NCI-H2227 (cell line): ENCODE data around the gene IGF2BP2.
"Not testable (repeated sequence)": the region's sequence is repeated elsewhere in the genome, so short reads cannot be mapped to it uniquely, and the experiment has no call there.

Source experiments
- DNase-seq: peaks from one replicate; lab custom pipeline; 2025; ENCODE audit not compliant: unreplicated experiment; lab: John Stamatoyannopoulos, UW

Gene IGF2BP2

DNA sequence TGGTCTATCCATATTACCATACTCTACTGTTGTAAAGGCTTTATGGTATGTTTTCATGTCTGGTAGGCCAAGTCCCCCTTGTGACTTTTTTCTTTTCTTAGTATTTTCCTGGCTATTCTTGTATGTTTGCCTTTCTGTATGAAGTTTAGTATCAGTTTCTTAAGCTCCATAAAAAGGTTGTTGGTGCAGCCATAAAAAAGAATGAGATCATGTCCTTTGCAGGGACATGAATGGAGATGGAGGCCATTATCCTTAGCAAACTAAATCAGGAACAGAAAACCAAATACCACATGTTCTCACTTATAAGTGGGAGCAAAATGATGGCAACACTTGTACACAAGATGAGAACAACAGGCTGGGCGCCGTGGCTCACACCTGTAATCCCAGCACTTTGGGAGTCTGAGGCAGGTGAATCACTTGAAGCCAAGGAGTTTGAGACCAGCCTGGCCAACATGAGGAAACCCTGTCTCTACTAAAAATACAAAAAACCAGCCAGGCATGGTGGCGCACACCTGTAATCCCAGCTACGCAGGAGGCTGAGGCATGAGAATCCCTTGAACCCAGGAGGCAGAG lies 13.7 kb upstream of the IGF2BP2 start:
- DNase-seq, result not testable (repeated sequence)

DNA sequence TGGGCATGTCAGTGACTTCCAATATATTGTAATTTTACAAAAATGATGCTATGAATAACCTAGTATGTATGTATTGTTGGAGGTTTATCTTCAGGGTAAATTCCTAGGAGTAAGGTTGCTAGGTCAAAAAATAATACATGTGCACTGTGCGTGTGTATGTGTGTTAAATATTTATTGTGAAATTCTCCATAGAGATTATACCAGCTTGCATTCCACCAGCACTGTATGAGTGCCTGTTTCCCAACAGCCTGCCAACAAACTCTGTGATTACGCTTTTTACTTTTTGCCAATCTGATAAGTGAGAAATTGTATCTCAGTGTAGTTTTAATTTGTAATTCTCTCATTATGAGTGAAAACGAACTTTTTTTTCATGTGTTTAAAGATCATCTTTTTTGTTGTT lies 12.6 kb upstream of the IGF2BP2 start:
- DNase-seq, result no peak

DNA sequence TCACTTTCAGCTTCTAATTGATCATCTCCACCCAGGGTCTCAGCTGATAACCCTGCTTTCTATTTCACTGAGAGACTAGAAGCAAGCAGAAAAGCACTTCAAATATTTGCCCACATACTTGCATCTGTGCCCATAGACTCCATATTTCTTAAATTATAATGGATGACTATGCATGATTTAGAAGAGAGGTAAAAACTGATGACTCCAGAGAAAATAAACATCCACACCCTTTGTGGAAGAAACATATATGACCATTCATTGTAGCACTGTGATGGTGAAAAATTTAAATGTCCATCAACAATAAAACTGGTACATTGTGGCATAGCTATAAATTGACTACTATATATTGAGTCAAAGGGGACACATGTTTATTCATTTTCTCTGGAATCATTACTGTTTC lies 7.1 kb upstream of the IGF2BP2 start:
- DNase-seq, result no peak

DNA sequence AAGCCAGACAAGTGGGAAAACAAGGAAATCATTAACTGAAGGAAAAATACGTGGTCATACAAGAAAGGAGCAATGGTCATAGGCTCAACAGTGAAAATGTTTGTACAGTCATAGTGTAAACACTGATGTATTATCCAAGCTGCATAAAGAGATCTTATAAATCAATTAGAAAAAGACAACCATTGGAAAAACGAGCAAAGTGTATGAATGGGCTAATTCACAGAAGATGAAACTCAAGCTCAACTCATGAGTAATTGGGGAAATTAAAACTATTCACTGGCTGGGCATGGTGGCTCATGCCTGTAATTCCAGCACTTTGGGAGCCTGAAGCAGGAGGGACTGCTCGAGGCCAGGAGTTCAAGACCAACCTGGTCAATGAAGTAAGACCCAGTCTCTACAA lies 6.4 kb upstream of the IGF2BP2 start:
- no peak for DNase-seq

DNA sequence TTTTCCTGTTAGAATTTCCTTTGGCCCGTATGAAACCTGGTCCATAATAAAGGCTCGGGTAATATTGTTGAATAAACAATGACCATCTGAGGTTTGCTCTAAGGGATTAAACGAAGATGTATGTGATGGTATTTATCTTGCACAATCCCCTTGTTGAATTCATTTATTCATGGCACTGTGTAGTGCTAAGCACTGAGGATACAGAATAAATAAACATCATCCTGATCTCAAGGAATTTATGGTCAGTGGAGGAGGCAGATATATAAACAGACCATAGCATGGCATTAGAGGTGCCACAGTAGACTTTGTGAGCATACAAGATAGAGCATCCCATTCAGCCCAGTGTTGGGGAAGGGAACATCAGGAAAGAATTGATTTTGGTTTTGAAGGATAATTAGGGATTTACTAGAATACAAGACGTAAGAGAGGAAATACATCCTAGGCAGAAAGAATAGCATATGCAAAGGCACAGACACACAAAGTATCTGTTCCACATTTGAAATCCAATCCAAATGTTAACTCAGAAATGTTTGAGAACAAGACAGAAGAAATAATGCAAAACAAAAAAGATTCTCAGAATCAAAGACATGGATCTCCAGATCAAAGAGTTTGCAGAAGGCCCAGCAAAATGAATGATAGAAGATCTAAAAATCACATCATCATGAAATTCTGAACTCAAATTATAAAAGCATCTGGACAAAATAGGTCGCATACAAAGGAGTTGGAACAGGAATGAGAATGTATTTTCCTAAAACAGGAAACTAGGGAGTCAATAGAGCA lies 5.4 kb upstream of the IGF2BP2 start:
- DNase-seq, result no peak

DNA sequence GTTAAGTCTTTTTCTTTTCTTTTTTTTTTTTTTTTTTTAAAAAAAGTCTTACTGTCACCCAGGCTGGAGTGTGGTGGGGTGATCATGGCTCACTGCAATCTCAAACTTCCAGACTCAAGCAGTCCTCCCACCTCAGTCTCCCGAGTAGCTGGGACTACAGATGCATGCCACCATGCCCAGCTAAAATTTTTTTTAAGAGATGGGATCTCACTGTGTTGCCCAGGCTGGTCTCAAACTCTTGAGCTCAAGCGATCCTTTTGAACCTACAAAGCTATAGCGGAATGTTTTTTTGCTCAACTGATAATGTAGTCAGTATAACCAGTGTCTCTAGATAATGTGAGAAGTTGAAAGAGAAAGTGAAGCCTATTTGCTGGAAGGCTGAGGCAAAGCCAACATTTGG lies 3.9 kb upstream of the IGF2BP2 start:
- no peak for DNase-seq

DNA sequence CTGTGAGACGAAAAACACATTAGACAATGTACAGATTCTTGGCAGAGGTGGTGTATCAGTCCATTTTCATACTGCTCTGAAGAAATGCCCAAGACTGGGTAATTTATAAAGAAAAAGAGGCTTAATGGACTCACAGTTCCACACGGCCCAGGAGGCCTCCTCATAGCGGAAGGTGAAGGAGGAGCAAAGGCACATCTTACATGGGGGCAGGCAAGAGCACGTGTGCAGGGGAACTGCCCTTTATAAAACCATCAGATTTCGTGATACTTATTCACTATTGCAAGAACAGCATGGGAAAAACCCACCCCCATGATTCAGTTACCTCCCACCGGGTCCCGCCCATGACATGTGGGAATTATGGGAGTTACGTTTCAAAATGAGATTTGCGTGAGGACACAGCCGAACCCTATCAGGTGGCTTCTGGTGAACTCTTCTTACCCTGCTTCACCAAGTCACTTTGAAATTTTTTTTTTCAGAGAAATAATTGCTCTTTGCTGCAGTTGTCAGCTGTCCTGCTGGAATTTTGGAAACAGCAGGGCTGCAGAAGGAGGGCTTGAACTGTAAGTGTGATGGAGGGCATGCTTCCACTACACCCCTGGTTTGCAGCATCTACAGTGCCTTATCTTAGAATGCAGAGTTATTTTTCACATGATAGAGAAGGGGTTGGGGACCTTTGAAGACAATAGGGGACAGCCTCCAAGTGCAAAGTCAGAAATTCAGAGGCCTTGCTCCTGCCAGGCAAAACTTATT lies 2.9 kb upstream of the IGF2BP2 start:
- no peak for DNase-seq

DNA sequence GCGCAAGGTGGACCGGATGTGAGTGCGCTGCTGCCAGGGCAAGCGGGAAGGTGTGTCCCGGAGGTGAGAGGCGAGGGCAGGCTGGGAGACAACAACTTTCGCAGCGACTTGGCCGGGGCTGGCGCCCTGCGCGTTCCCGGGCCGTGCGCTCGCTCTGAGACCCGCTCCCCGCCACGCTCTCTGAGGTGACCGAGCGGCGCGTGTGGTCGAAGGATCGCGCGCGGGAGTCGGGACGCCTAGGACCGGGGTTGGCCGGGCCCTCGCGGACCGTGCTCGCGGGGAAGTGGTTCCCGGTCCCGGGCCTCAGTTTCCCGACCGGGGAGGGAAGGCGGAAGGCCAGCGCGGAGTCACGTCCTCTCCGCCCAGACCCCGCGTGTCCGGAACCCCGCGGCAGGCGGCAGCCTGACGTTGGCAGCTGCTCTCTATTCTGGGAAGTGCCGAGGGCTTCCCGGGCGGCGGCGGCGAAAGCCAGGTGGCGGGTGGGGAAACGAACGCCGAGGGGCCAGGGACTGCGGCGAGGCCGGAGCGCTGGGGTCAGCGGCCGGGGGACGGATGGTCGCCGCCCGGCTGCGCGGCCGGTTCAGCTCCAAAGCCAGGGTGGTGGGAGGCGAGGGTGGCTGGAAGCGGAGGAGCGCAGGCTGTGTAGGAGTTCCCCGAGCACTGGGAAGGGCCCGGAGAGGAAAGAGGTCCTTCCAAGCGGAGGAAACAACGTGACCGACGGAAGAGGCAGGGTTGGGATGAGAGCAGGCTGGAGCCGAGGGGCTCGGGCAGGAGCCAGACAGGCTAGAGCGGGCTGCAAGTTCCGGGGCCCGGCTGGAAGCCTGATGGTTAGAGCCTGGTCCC lies 1.0 kb upstream of the IGF2BP2 start:
- peak; percentile 14 for DNase-seq

DNA sequence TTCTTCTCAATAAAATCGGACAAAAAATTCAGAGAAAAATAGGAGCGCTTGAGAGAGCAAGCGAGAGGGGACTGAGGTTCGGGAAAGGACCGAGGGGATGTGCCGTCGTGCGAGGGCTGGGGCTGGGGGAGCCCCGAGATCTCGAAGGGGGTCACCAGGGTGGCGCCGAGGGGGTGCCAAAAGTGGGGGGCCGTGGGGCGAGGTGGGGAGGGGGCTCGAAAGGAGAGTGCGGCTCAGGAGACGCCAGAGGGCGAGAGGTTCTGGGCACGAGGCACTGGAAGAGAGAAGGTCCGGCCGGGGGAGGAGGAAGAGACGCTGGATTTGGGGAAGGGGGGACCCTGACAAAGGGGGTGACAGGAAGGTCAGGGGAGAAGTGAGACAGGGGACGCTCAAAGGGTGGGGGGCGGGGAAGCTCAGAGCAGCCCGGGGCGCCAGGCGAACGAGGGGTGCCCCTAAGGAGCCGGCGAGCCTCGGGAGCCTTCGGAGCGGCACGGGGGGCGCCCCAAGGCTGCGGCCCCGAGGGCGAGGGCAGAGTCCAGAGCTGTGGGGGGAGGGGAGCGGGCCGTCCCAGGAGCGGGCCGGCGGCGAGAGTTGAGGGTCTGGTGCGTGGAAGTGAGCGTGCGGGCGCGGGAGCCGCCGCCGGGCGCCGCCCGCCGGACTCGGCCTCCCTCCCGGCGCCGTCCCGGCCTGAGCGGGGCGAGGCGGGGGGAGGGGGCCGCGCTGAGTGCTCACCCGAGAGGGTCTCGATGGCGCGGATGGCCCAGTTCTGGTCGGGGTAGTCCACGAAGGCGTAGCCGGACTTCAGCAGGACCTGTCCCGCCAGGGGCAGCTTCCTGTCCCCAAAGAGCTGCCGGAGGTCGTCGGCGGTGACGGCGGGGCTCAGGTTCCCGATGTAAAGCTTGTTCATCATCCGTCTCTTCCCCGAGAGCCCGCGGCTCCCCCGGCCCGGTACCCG lies 514 bp downstream of the IGF2BP2 start:
- DNase-seq, result peak; percentile 49

DNA sequence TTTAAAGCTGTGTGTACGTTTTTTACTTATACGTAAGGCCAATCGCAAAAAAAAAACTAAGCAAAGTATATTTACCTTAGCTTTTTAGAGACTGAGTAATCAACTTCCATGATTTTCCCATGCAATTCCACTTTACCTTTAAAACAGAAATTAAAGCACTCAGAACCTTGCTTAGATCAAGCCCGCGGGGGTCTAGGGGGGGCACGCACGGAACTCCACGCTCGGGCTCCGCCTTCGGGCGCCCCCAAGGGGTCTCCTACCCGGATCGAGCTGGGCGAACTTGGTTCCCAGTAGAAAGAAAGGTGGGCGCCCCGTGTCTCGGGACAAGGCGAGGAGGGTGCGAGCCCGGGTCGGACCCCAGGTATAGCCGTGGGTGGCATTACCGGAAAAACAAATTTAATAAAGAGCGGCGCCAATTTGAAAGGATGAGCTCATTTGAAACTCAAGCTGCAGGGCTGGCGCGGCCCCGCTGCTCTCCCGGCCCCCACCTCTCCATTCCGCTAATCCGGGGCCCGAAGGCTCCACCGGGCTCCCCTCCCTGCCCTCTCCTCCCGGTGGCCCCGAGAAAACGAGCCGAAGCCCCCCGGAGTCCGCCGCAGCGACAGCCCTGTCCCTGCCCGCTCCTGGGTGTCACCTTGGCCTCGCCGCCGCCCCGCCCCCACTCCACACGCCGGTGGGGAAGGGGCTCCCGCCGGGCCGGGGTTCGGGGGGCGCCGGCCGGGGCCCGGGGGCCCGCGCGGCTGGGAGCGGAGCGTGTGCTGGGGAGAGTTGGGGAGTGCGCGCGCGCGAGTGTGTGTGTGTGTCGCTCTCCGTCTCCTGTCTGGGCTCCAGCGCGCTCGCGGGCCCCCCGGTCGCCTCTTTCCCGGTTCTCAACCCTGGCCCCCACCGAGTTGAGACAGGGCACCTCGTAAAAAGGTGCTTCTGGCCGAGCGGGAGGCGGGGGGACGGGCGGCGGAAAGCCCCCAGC lies 1.5 kb downstream of the IGF2BP2 start:
- peak; percentile 39 for DNase-seq

DNA sequence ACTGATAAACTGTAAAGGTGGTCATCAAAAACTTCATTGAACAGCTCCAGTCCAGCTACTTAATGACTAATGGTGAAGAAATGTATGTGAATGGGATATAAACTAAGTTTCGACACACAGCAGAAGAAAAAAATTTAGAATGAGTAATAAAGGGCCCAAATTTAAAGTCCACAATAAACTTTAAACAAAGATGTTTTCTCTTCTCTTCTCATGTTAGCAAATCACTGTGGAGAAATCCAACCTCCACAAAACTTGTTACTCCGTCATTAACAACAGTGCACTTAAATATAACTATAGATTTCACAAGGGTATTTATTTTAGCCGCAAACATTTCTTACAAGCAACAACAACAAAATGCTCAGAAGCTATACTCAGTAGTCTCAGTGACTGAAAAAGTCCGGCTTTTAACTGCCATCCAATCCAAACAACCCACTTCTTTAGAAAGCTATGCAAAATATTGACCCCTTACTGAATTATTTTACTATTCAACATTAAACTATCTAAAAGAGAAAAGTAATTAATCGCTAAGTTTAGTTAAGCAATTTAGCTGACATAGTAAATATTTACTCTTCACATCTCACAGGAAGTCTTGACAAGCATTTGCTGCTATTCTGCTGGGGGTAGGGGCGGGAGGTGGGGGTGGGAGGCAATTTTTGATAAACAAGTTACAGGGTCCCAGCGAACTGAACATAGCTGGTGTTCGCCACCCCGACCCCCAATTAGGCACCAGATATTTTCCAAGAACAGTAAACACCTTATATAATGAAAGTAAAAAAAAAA lies 2.4 kb downstream of the IGF2BP2 start:
- no peak for DNase-seq

DNA sequence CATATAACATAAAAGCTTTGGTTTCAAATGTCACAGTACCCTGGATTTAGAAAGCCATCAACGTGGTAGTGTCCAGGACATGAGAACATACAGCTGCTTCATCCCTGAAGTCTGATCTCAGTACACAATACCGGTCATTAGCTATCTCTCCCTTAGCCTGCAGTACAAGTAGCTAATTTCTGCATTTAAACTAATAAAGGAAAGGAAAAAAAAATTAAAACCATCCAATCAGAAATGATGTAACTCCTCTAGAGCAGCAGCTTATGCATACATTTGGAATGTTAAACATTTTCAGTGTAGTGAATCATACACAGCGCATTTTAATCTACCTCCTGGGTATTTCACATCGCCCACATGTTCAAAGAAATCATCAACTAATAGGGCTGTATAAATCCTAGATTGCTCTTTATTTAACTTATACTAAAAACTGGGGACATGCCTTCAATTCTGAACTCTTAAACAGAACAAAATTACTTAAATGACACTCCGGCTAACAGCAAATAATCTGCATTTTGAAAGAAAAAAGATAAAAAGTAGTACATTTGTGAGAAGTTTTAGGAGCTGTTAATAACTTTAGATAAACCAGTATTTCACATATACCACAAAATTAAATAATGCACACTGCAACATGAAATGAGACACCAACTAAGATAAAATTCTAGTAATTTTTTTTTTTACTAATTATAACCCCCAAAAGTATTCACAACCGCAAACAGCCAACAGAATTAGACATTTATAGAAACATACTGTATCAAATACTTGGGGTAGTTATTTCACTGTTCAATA lies 3.7 kb downstream of the IGF2BP2 start:
- no peak for DNase-seq

DNA sequence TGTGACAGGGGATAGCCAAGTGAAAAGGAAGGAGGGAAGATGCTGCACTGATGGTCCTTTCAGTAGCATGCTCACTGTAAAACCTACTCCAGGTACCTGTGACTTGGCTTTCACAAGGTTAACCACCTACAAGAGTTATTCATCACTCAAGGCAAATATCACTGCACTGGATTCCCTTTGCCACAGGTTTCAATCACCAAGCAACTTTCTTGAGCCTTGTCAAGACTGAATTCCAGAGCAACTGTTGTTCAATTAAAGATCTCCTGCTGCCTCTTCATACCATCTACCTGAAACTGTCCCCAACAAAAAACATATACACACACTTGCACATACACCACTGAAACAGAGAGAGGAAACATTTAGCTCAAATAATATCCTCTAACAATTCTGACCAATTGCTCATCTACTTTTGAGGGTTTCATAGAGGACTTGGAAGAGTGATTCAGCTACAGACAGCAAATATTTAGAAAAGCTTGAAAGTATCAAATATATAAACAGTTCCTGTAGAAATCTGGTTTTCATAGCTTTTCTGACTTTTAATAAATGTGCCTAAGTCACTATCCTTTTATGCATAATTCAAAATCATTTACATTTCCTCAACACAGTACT lies 6.5 kb downstream of the IGF2BP2 start:
- DNase-seq, result no peak

DNA sequence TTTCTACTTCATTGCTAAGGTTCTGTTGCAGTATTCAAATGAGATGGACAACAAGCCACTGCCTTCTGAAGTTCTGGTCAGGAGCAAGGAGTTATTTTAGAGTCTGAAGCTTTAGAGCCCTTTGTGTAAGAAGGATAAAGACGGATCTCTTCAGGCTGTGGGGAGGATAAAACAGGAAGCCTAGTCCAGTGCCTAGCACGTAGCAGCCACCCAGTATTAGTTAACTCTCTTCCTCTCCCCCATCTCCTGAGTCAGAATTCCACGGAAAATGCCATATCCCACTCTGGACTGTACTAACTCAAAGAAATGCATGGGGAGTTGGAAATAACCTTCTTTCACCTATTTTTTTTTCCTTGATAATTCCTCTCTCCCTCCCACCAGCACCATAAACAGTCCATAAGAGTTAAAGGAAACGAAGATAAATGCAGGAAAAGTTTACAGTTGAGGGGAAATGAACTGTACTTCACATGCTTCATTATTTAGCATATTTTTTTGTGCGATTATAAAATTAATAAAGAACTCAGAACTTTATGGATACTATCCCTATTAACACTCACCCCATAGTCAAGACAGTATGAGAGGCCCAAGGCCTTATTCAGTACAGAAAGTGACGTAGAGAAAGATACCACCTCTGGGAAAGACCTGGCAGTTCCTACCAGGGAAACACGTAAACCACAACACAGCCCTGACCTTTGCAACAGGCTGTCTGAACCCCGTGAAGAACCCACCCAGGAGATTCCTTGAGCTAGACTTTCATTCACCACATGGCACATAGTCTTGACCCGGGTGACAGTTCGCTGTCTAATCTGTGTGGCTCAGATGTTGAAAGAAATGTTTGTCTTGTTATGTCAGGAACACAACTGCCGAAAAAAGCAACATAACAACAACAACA lies 9.2 kb downstream of the IGF2BP2 start:
- DNase-seq, result no peak

DNA sequence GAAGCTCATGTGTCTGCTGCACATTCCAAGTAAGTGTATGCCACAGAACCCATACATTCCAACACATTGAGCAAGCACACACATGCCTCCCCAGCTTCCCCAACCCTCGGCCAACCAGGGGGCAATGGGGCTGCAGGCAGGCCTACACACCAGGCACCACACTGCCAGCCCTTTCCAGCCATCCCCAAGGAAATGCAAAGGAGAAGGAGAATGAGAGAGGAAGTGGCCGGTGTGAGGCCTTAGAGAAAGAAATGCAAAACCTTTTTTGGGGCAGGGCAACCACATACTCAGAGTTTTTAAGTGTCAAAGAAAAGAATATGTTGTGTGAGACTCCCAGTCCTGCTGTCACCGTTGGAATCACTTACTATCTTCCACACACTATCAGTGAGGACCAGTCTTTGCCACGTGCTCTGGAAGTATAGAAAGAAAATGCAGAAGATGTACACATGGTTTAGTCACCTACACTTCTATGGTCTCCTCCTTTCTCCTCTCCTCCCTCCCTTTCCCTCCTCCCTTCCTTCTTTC lies 11.1 kb downstream of the IGF2BP2 start:
- no peak for DNase-seq

DNA sequence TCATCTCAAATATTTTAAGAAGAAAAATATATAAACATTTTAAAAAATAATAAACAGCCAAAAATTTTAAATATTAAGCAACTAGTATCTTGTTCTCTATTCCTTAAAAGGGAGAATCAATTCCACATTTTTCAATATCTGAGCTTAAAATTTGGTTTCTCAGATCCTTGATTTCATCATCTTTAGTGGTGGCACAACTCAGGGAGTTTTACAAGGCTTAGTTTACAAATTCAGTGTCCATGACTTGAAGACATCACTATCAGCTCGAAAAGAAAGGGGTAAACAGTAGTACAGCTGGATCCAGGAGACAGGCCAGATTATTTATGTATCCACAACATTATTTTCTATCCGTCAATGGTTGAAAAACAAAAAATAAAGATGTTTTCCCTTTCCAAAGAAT lies 11.6 kb downstream of the IGF2BP2 start:
- no peak for DNase-seq
